ENCODE measurements around the gene MCM6.
"Not testable (repeated sequence)": the region's sequence is repeated elsewhere in the genome, so short reads cannot be mapped to it uniquely, and the experiment has no call there.

The MCM6 gene

GRCh38 chr2:135876066-135876711 is at the start of gene MCM6:
TSS of gene MCM6 (minus strand) at chr2:135876443. CDS start at chr2:135876365, 78 bp downstream.
- peak; percentile 97 to 98 for DNase-seq

- DNase-seq = no peak
Measured at GRCh38 chr2:135925571-135925970, 49.3 kb upstream of the MCM6 start.

- peak in 1 of 2 experiments; percentile 31 for DNase-seq
Measured at GRCh38 chr2:135916207-135916606, 40.0 kb upstream of the MCM6 start.

DNA sequence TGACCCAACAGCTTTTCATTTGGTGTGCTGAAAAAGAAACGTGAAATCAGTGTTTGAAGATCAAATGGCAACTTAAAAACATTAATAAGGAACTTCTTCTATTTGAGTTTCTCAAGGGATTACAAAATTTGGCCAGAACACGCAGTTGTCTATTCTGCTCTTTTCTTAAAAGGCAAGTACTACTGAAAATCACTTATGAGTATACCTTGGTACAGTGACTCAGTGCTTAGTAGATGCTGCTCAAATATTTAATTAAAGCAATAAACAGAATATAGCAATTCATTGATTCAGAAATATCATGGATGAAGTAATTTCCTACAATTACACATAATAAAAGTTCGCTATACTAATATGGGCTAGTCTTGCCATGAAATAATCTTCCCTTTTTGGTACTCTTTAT is 38.2 kb upstream of the MCM6 start:
- DNase-seq = no peak

DNA sequence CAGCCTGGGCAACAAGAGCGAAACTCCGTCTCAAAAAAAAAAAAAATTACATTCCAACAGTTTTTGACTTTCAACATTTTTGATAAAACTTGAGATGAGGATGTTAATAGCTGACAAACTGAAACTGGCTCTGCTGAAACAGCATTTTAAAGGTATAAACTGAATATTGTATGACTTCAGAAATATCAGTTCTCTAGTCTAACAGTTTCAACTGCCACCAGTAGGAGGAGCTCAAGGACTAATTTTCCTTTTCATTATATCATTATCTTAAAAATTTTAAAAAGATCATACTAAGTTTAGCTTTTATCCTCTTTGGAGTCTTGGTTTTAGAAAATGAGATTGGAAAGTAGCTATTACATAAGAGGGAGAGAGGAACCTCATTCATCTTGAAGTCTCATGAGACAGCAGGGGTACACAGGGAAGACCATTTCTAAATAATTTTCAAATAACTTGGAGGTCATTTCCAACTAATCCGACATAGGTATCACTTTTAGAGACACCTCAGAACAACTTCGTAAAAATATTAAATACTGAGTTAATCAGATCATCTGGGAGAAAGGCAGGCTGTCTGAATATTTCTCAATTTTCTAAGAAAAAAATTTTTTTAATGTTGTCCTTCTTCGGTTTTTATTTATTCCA is 37.6 kb upstream of the MCM6 start:
- DNase-seq = no peak

DNA sequence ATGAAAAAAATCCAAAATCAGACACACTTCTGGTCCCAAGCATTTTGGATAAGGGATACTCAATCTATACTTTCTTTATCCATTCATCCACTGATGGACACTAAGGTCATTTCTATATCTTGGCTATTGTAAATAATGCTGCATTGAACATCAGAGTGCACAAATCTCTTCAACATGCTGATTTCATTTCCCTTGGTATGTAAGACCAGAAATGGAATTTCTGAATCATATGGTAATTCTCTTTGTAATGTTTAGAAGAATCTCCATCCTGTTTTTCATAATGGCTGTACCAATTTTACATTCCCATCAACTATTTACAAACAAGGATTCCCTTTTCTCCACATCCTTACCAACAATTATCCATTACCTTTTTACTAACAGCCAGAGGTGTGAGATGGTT is 33.7 kb upstream of the MCM6 start:
- no peak for DNase-seq

- no peak for DNase-seq
Measured at GRCh38 chr2:135905679-135906078, 29.4 kb upstream of the MCM6 start.

DNA sequence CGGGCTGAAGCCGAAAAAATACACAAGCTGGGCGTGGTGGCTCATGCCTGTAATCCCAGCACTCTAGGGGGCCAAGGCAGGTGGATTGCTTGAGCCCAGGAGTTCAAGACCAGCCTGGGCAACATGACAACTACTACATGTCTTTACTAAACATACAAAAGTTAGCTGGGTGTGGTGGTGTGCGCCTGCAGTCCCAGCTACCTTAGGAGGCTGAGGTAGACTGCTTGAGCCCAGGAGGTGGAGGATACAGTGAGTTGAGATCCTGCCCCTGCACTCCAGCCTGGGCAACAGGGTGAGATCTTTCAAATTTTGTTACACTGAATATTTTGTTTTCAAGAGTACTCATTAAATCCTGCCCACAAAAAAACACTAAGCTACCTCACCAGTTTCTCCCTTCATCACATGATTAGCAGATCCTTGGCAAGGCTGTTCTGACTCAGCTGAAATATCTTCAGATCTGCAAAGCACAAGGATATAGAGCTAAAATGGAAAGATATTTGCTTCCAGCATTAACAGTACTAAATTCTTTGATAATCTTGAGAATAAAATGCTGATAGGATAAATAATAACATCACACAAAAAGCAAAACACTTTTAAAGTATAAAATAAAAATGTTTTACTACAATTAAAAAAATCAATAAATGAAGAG is 28.2 kb upstream of the MCM6 start:
- no peak for DNase-seq

DNA sequence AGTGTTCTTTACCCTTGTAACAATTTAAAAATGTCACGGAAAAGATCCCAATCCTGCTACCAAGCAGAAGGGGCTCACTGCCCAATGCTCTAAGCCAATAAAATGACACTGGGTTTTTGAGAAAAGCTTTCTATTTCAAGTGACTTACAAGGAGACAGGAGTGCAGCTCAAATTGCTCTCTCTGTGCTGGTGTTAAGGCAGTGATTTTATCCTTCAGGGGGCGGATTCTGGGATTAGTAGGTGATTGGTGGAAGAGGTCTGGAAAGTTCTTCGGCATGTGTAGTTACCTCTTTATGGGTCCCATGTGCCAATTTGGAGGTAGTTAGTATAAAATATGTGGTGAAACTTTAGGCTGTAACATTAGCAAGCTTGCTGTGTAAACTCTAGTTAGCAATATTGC is 27.4 kb upstream of the MCM6 start:
- no peak for DNase-seq

DNA sequence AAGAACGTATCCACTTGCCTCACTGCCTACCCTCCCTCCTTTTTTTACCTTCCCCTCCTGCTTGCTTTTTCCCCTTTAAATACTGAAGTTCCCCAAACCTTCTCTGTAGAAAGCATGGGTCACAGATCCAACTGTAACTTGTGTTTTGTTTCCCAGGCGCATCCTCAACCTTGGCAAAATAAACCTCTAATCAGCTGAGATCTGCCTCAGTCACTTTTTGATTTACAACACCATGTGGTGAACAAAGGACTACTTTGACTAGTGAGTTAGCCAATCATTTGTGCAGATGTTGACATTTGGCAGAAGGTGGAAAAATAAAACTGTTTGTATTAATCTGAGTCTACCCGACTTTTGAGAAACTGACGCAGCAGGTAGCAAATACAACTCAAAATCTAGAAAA is 23.3 kb upstream of the MCM6 start:
- DNase-seq = no peak

GRCh38 chr2:135898234-135898786 is 22.1 kb upstream of the MCM6 start:
- no peak for DNase-seq

GRCh38 chr2:135894930-135895329 is 18.7 kb upstream of the MCM6 start:
- no peak for DNase-seq

- DNase-seq = no peak
Measured at GRCh38 chr2:135893374-135893794, 17.1 kb upstream of the MCM6 start.

DNA sequence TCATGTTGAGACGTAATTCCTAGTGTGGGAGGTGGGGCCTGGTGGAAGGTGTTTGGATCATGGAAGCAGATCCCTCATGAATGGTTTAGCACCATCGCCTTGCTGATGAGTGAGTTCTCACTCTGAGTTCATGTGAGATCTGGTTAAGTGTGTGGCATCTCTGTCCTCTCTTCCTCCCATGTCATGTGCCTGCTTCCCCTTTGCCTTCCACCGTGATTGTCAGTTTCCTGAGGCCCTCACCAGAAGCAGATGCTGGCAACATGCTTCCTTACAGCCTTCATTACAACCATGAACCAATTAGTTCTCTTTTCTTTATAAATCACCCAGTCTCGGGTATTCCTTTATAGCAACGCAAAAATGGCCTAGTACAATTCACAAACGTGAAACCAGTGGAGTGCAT is 14.6 kb upstream of the MCM6 start:
- DNase-seq = no peak

DNA sequence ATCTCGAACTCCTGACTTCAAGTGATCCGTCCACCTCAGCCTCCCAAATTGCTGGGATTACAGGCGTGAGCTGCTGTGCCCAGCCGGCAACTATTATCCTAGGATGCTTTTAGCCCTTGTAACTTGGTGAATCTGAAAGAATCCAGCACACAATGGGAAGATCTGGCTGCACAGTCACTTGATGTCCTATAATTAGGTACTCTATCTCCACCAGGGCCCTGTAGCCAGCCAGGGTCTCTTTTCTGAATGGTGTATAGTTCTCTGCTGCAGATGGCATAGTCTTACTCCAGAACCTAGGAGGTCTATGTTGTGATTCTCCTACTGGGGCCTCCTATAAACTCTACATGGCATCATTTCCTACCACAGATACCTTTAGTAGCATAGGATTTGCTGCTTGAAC is 13.9 kb upstream of the MCM6 start:
- DNase-seq = no peak

- DNase-seq = not testable (repeated sequence)
Measured at GRCh38 chr2:135888587-135888986, 12.3 kb upstream of the MCM6 start.

- no peak for DNase-seq
Measured at GRCh38 chr2:135885709-135886108, 9.5 kb upstream of the MCM6 start.

GRCh38 chr2:135882415-135882814 is 6.2 kb upstream of the MCM6 start:
- no peak for DNase-seq

DNA sequence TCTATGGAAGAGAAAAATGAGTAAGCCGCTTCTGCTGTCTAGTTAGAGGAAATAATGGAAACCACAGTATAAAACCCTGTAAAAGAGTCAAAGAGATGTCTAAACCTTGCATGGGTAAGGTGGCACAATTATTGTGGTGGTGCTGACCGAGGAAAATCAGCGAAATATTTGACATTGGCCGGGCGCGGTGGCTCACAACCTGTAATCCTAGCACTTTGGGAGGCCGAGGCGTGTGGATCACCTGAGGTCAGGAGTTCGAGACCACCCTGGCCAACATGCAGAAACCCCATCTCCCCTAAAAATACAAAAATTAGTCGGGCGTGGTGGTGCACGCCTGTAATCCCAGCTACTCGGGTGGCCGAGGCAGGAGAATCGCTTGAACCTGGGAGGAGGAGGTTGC is 527 bp upstream of the MCM6 start:
- DNase-seq = not testable (repeated sequence)

- DNase-seq = peak; percentile 1 to 23
Measured at GRCh38 chr2:135875491-135876065, 665 bp downstream of the MCM6 start.

GRCh38 chr2:135874777-135875365 is 1.4 kb downstream of the MCM6 start:
- DNase-seq = no peak

GRCh38 chr2:135870571-135870970 is 5.7 kb downstream of the MCM6 start:
- no peak for DNase-seq

GRCh38 chr2:135863233-135863632 is 13.0 kb downstream of the MCM6 start:
- DNase-seq = no peak
